Eye (tissue), 1 donor: ENCODE data around the gene SLAMF1.

Source experiments
- DNase-seq: peaks from one replicate; pipeline ENCODE4 v3.0.0-alpha.2; 2015

SLAMF1 gene

DNA sequence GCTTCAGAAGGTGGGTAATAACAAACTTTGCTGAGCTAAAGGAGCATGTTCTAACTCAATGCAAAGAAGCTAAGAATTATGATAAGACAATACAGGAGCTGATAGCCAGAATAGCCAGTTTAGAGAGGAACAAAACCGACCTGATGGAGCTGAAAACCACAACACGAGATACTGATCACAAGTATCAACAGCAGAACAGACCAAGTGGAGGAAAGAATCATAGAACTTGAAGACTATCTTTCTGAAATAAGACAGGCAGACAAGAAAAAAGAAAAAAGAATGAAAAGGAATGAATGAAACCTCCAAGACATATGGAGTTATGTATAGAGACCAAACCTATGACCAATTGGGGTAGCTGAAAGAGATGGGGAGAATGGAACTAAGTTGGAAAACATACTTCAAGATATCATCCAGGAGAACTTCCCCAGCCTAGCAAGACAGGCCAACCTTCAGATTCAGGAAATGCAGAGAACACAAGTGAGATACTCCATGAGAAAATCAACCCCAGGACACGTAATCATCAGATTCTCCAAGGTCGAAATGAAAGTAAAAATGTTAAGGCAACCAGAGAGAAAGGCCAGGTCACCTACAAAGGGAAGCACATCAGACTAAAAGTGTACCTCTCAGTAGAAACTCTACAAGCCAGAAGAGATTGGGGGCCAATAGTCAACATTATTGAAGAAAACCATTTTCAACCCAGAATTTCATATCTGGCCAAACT lies 88.0 kb downstream of the SLAMF1 start:
- no peak for DNase-seq
